PC-9 (cell line): ENCODE results near the gene ITPR3. TPM values are rescaled to one million over a fixed set of nuclear protein-coding genes. Genes with fewer than 3 reads are reported as not detected.
A peak's percentile ranks its signal among the peaks of the same experiment; 100 is the strongest.

Source experiments
- BruUV-seq: library from RNA; stranded (reverse); fragments of 400-500 nt; replicated peaks from 2 replicates; lab custom pipeline; 2021; lab: Mats Ljungman, UMichigan
- CTCF ChIA-PET: fragments of 300-600 bp; sonication (Branson Sonifier 250); formaldehyde crosslinking; loops from one replicate; lab custom pipeline; 2022; ENCODE audit warnings: antibody characterized with exemption; lab: Charles Lee
- POLR2A ChIA-PET: fragments of 300-600 bp; sonication (Branson Sonifier 250); formaldehyde crosslinking; loops from one replicate; lab custom pipeline; 2022; ENCODE audit warnings: antibody characterized with exemption; ENCODE audit not compliant: unreplicated experiment; lab: Charles Lee
- DNase-seq, 2 experiments: peaks; one replicate each; pipeline versions ENCODE4 v3.0.0 to v3.0.0-alpha.2; 2015 to 2022; ENCODE audit warnings: mixed read lengths in 1 of 2
- H2AFZ ChIP-seq: fragments of 200-600 bp; sonication (generic); 2 replicates; pipeline ENCODE4 v1.8.1; 2017; ENCODE audit warnings: antibody characterized with exemption
- H3F3A ChIP-seq: fragments of 200-600 bp; sonication (generic); 2 replicates; pipeline ENCODE4 v1.8.1; 2017; ENCODE audit warnings: antibody characterized with exemption, mild to moderate bottlenecking, low read depth; ENCODE audit not compliant: insufficient read depth
- H3K27ac ChIP-seq: fragments of 200-600 bp; sonication (generic); 2 replicates; pipeline ENCODE4 v1.6.1; 2016; ENCODE audit warnings: mixed run types
- H3K27me3 ChIP-seq: fragments of 200-600 bp; sonication (generic); 2 replicates; pipeline ENCODE4 v1.6.1; 2016; ENCODE audit warnings: low read depth, mixed run types; ENCODE audit not compliant: insufficient read depth
- H3K36me3 ChIP-seq: fragments of 200-600 bp; sonication (generic); 2 replicates; pipeline ENCODE4 v1.6.1; 2016; ENCODE audit warnings: low read depth, mixed run types
- H3K4me1 ChIP-seq: fragments of 200-600 bp; sonication (generic); replicated peaks from 2 replicates; pipeline ENCODE4 v1.6.1; 2016; ENCODE audit warnings: mixed run types; ENCODE audit not compliant: insufficient read depth
- H3K4me2 ChIP-seq: fragments of 200-600 bp; sonication (generic); 2 replicates; pipeline ENCODE4 v1.6.1; 2017; ENCODE audit warnings: mixed run types
- H3K4me3 ChIP-seq: fragments of 200-600 bp; sonication (generic); 2 replicates; pipeline ENCODE4 v1.6.1; 2016; ENCODE audit warnings: mixed run types
- H3K79me2 ChIP-seq: fragments of 200-600 bp; sonication (generic); 2 replicates; pipeline ENCODE4 v1.6.1; 2017; ENCODE audit warnings: low read depth, mixed run types
- H3K9me2 ChIP-seq: fragments of 200-600 bp; sonication (generic); 2 replicates; pipeline ENCODE4 v1.8.1; 2017; ENCODE audit warnings: mild to moderate bottlenecking; ENCODE audit not compliant: insufficient read depth
- H3K9me3 ChIP-seq: fragments of 200-600 bp; sonication (generic); 2 replicates; pipeline ENCODE4 v1.8.1; 2016; ENCODE audit warnings: low read depth; ENCODE audit not compliant: insufficient read depth
- H4K20me1 ChIP-seq: fragments of 200-600 bp; sonication (generic); 2 replicates; pipeline ENCODE4 v1.8.1; 2017; ENCODE audit not compliant: insufficient read depth
- EZH2 ChIP-seq: fragments of 200-600 bp; sonication (generic); IDR thresholded peaks from 2 replicates; pipeline ENCODE4 v1.8.0; 2017; ENCODE audit warnings: antibody characterized with exemption, low read depth
- intact Hi-C: fragments of 100-400 bp; cut with micrococcal nuclease; formaldehyde crosslinking; loops from one replicate; pipeline ENCODE4 v1.10.0; 2022; ENCODE audit not compliant: unreplicated experiment
- total RNA-seq: library from RNA; stranded (reverse); gene quantifications from 2 replicates; pipeline ENCODE4 v1.2.3, GENCODE V29; 2021
- TF ChIP-seq, protein P1 (sequence below): fragments of 200-600 bp; sonication (generic); conservative IDR thresholded peaks from 2 replicates; pipeline ENCODE4 v1.6.1; 2017; ENCODE audit warnings: mixed run types, antibody characterized with exemption, mild to moderate bottlenecking, moderate library complexity

The ITPR3 gene
- total RNA-seq, 1 experiment from 2014 or later: 86.9 TPM

DNA sequence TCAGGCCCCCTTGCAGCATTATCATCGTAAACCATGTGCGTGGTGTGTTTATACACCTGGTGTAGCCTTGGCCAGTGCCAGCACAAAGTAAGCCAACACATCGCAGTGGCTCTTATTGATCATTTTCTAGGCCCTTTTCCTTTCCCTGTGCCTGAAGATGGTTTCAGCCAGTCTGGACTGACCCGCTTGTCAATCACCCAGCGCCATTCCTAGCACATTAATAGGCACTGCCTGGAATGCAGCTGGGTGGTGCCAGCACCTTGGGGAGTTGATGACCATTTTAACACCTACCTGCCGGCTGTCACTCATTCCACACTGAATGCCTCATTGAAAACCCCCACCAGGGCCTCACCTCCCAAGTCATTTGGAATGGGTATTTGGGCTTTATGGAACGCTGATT is 95.3 kb downstream of the ITPR3 start:
- no peaks in the 10 kb centered on the region for H4K20me1 ChIP-seq
- BruUV-seq: no TSS peak
- no peaks in the 10 kb centered on the region for H3K79me2 ChIP-seq
- peaks cover 67% of the 10 kb centered on the region for H3K4me1 ChIP-seq
- H3K36me3 ChIP-seq: no peaks in the 10 kb centered on the region
- H3F3A ChIP-seq: peaks cover 32% of the 10 kb centered on the region
- H3K27me3 ChIP-seq: no peaks in the 10 kb centered on the region
- TF ChIP-seq EZH2: no peak
- TF ChIP-seq, protein P1, sequence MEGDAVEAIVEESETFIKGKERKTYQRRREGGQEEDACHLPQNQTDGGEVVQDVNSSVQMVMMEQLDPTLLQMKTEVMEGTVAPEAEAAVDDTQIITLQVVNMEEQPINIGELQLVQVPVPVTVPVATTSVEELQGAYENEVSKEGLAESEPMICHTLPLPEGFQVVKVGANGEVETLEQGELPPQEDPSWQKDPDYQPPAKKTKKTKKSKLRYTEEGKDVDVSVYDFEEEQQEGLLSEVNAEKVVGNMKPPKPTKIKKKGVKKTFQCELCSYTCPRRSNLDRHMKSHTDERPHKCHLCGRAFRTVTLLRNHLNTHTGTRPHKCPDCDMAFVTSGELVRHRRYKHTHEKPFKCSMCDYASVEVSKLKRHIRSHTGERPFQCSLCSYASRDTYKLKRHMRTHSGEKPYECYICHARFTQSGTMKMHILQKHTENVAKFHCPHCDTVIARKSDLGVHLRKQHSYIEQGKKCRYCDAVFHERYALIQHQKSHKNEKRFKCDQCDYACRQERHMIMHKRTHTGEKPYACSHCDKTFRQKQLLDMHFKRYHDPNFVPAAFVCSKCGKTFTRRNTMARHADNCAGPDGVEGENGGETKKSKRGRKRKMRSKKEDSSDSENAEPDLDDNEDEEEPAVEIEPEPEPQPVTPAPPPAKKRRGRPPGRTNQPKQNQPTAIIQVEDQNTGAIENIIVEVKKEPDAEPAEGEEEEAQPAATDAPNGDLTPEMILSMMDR: no peak
- H3K9me2 ChIP-seq: no peaks in the 10 kb centered on the region
- no peak overlapping the region for H2AFZ ChIP-seq
- peak overlapping the region; percentile 86 for H3K27ac ChIP-seq
- CTCF ChIA-PET: no interaction called here
- intact Hi-C loops: no loop called here
- H3K9me3 ChIP-seq: no peaks in the 10 kb centered on the region
- H3K4me2 ChIP-seq: peak overlapping the region; percentile 63
- POLR2A ChIA-PET: interaction anchor here (0.7 kb wide), 1 partner anchor 16 kb away, joined by 6 read pairs; no protein-coding TSS in a partner anchor
- H3K4me3 ChIP-seq: no peak overlapping the region
- DNase-seq: peak; percentile 62 to 68

DNA sequence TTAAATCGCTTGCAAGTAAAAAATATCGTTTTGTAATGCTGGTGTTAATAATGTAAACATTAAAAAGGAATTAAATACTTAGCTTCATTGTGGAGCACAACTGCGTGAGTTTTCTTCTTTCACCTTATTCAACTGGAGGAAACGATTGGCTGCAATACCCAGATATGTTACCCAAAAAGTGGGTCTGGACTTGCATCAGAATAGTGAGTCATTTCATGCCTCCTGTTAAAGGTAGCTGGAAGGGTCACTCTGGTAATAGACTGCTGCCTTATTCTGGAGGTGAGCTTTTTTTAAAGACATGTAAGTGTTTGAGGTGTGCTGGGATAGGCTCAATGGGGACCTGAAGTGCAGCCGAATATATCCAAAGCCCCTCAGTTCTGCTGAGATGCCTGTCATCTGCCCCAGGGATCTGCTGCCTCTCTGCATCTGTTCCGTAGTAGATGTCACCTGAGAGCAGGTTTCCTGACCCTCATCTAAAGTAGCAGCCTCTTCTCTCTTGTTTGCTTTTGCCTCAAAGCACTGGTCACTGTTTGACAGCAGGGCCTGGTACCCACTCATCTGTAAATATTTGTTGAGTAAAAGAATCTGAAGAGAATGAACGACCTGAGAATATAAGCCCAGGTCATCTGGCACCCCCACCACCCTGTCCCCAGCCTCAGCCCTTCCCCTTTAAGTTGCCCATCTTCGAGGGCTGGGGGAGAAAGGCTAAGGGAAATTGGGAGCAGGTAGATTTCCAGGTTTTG is 95.9 kb downstream of the ITPR3 start:
- peak in 1 of 2 experiments; percentile 77 for DNase-seq
- H3K4me3 ChIP-seq: no peak overlapping the region
- H3K9me3 ChIP-seq: no peaks in the 10 kb centered on the region
- no peaks in the 10 kb centered on the region for H3K36me3 ChIP-seq
- H3K4me1 ChIP-seq: peaks cover 70% of the 10 kb centered on the region
- peaks cover 32% of the 10 kb centered on the region for H3F3A ChIP-seq
- H3K27ac ChIP-seq: peak overlapping the region; percentile 86
- intact Hi-C loops: no loop called here
- H3K79me2 ChIP-seq: no peaks in the 10 kb centered on the region
- no TSS peak for BruUV-seq
- H2AFZ ChIP-seq: no peak overlapping the region
- H3K4me2 ChIP-seq: peak overlapping the region; percentile 63
- no peaks in the 10 kb centered on the region for H4K20me1 ChIP-seq
- no peaks in the 10 kb centered on the region for H3K27me3 ChIP-seq
- H3K9me2 ChIP-seq: no peaks in the 10 kb centered on the region
- POLR2A ChIA-PET: interaction anchor here (0.7 kb wide), 1 partner anchor 15 kb away, joined by 6 read pairs; no protein-coding TSS in a partner anchor
- CTCF ChIA-PET: interaction anchor here (0.7 kb wide), 1 partner anchor 54 kb away, joined by 4 read pairs; no protein-coding TSS in a partner anchor
- TF ChIP-seq, protein P1: no peak
- no peak for TF ChIP-seq EZH2

DNA sequence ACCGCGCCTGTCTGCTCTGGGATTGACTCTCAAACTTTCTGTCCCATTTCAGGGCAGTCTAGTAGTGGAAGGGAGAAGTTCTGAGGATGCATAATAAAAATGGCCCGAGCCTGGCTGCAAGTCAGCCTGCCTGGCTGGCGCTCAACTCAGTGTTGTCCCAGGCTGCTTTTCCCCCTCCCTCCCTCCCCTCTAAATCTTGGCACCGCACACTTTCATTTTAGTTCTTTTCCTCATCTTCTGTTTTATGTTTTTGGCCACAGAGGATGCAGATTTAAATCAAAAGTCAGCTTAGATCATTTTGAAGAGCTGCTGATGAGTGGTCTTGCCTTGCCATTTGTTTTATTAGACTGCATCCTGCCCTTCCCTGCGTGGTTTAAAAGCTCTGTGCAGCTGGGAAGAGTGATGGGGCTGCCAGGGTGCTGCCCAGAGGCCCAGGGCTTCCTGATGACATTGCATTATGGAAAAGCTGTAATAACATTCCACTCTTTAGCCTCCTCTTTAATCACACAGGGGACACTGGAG is 96.9 kb downstream of the ITPR3 start:
- no peaks in the 10 kb centered on the region for H3K9me3 ChIP-seq
- H3F3A ChIP-seq: peaks cover 32% of the 10 kb centered on the region
- intact Hi-C loops: no loop called here
- ChIA-PET POLR2A (no interaction called here), CTCF (interaction anchor here (0.6 kb wide), 2 partner anchors 309 to 438 kb away, joined by 3 read pairs; no protein-coding TSS in a partner anchor)
- no peak for DNase-seq
- H3K79me2 ChIP-seq: no peaks in the 10 kb centered on the region
- BruUV-seq: no TSS peak
- no peaks in the 10 kb centered on the region for H3K36me3 ChIP-seq
- TF ChIP-seq, protein P1: no peak
- TF ChIP-seq EZH2: no peak
- no peak overlapping the region for H2AFZ ChIP-seq
- H3K9me2 ChIP-seq: no peaks in the 10 kb centered on the region
- no peak overlapping the region for H3K4me3 ChIP-seq
- peaks cover 70% of the 10 kb centered on the region for H3K4me1 ChIP-seq
- peak overlapping the region; percentile 63; the same call in 1 of the 2 replicates for H3K4me2 ChIP-seq
- no peaks in the 10 kb centered on the region for H4K20me1 ChIP-seq
- H3K27ac ChIP-seq: peak overlapping the region; percentile 86
- no peaks in the 10 kb centered on the region for H3K27me3 ChIP-seq
